Liver (tissue), 9 donors: Measurements from ENCODE around the gene FUCA1. TPM values are rescaled to one million over a fixed set of nuclear protein-coding genes. Genes with fewer than 3 reads are reported as not detected.
A peak's percentile ranks its signal among the peaks of the same experiment; 100 is the strongest.

Experiments
- DNase-seq: peaks from one replicate; pipeline ENCODE4 v3.0.0-alpha.2; 2017; ENCODE audit warnings: low spot score
- H3K27ac ChIP-seq, 2 donors: one replicate each; pipeline ENCODE4 v1.7.0; 2013; ENCODE audit warnings: inconsistent platforms in 2 of 2, low read length in 2 of 2, control low read depth in 1 of 2, low read depth in 1 of 2, mild to moderate bottlenecking in 1 of 2
- H3K27me3 ChIP-seq, 4 donors: one replicate each; pipeline versions ENCODE4 v1.6.1 to v1.7.0; 2013; ENCODE audit warnings: low read length in 3 of 4, inconsistent platforms in 1 of 4, mild to moderate bottlenecking in 1 of 4, moderate library complexity in 1 of 4; ENCODE audit not compliant: control insufficient read depth in 4 of 4, insufficient read depth in 4 of 4
- H3K36me3 ChIP-seq, 4 donors: one replicate each; pipeline versions ENCODE4 v1.6.1 to v1.7.0; 2013; ENCODE audit warnings: low read length in 3 of 4, mild to moderate bottlenecking in 3 of 4, low read depth in 1 of 4, moderate library complexity in 1 of 4; ENCODE audit not compliant: control insufficient read depth in 4 of 4, insufficient read depth in 3 of 4
- H3K4me1 ChIP-seq, 4 donors: one replicate each; pipeline versions ENCODE4 v1.6.1 to v1.7.0; 2013; ENCODE audit warnings: low read length in 3 of 4, mild to moderate bottlenecking in 3 of 4, moderate library complexity in 1 of 4; ENCODE audit not compliant: control insufficient read depth in 4 of 4, insufficient read depth in 4 of 4
- H3K4me3 ChIP-seq, 3 donors: one replicate each; pipeline versions ENCODE4 v1.6.1 to v1.7.0; 2013; ENCODE audit warnings: low read length in 3 of 3, control low read depth in 1 of 3, low read depth in 1 of 3, mild to moderate bottlenecking in 1 of 3
- H3K9ac ChIP-seq, 2 donors: one replicate each; pipeline ENCODE4 v1.7.0; 2013; ENCODE audit warnings: low read length in 2 of 2, mild to moderate bottlenecking in 2 of 2, moderate library complexity in 2 of 2, control low read depth in 1 of 2, low read depth in 1 of 2
- H3K9me3 ChIP-seq, 4 donors: one replicate each; pipeline versions ENCODE4 v1.6.1 to v1.7.0; 2013; ENCODE audit warnings: low read length in 3 of 4; ENCODE audit not compliant: control insufficient read depth in 4 of 4
- EGR1 ChIP-seq, 2 donors: IDR thresholded peaks; 2 replicates each; pipeline ENCODE4 v1.6.1; 2016 to 2018; ENCODE audit warnings: antibody characterized with exemption in 2 of 2, low read depth in 2 of 2
- FOXA1 ChIP-seq: IDR thresholded peaks from 2 replicates; pipeline ENCODE4 v1.6.1; 2016; ENCODE audit warnings: antibody characterized with exemption
- FOXA2 ChIP-seq: IDR thresholded peaks from 2 replicates; pipeline ENCODE4 v1.6.1; 2016; ENCODE audit warnings: antibody characterized with exemption
- GABPA ChIP-seq, 2 donors: IDR thresholded peaks in 1 of 2; conservative IDR thresholded peaks in 1 of 2; 2 replicates each; pipeline ENCODE4 v1.6.1; 2016; ENCODE audit warnings: antibody characterized with exemption in 2 of 2, mild to moderate bottlenecking in 1 of 2, moderate library complexity in 1 of 2
- HNF4A ChIP-seq, 2 donors: conservative IDR thresholded peaks; 2 replicates each; pipeline ENCODE4 v1.6.1; 2016; ENCODE audit warnings: antibody characterized with exemption in 2 of 2, mild to moderate bottlenecking in 2 of 2
- HNF4G ChIP-seq: IDR thresholded peaks from 2 replicates; pipeline ENCODE4 v1.6.1; 2016; ENCODE audit warnings: antibody characterized with exemption
- JUND ChIP-seq, 2 donors: IDR thresholded peaks; 2 replicates each; pipeline ENCODE4 v1.6.1; 2016; ENCODE audit warnings: antibody characterized with exemption in 2 of 2
- NR2F2 ChIP-seq: IDR thresholded peaks from 2 replicates; pipeline ENCODE4 v1.6.1; 2016; ENCODE audit warnings: antibody characterized with exemption
- RAD21 ChIP-seq, 2 donors: IDR thresholded peaks; 2 replicates each; pipeline ENCODE4 v1.6.1; 2016; ENCODE audit warnings: antibody characterized with exemption in 2 of 2, mild to moderate bottlenecking in 2 of 2
- RXRA ChIP-seq, 2 donors: IDR thresholded peaks; 2 replicates each; pipeline ENCODE4 v1.6.1; 2017 to 2018; ENCODE audit warnings: antibody characterized with exemption in 2 of 2, mild to moderate bottlenecking in 1 of 2
- SP1 ChIP-seq: IDR thresholded peaks from 2 replicates; pipeline ENCODE4 v1.6.1; 2018; ENCODE audit warnings: antibody characterized with exemption, mild to moderate bottlenecking
- TAF1 ChIP-seq: conservative IDR thresholded peaks from 2 replicates; pipeline ENCODE4 v1.6.1; 2016; ENCODE audit warnings: antibody characterized with exemption, mild to moderate bottlenecking
- YY1 ChIP-seq: IDR thresholded peaks from 2 replicates; pipeline ENCODE4 v1.6.1; 2016; ENCODE audit warnings: antibody characterized with exemption, mild to moderate bottlenecking
- WGBS: extraction: QIAGEN DNeasy Blood & Tissue Kit; methylation state at CpG from one replicate; pipeline ENCODE4 v1.1.7; 2013; 5-methylcytosine and 5-hydroxymethylcytosine counted together
- polyA plus RNA-seq, 2 donors: library from polyadenylated mRNA; stranded (reverse) in 1 of 2; unstranded in 1 of 2; fragments of 200-250 nt in 1 of 2; fragments of >200 nt in 1 of 2; fragmentation: Nextera tagmentation in 1 of 2; extraction: Ambion mirVana in 1 of 2; gene quantifications; one replicate each; pipeline versions ENCODE4 v1.2.1 to v1.2.3, GENCODE V29; 2013 to 2015
- total RNA-seq, 2 donors: library from RNA; depleted of rRNA; stranded (reverse); fragments of >200 nt; gene quantifications; one replicate each; pipeline ENCODE4 v1.2.3, GENCODE V29; 2014
- TF ChIP-seq, protein P1 (sequence below): fragments of 150-350 bp; IDR thresholded peaks from 2 replicates; pipeline ENCODE4 v1.5.1; 2017; ENCODE audit warnings: improper control_type of control experiment, low read depth, low read length; ENCODE audit not compliant: missing input control
- TF ChIP-seq, protein P2 (sequence below): IDR thresholded peaks from 2 replicates; pipeline ENCODE4 v1.6.1; 2016; ENCODE audit warnings: antibody characterized with exemption, mild to moderate bottlenecking
- TF ChIP-seq, protein P3 (sequence below): IDR thresholded peaks from 2 replicates; pipeline ENCODE4 v1.6.1; 2016; ENCODE audit warnings: antibody characterized with exemption
- TF ChIP-seq, protein P4 (sequence below): IDR thresholded peaks from 2 replicates; pipeline ENCODE4 v1.6.1; 2016; ENCODE audit warnings: antibody characterized with exemption
- TF ChIP-seq, protein P5 (sequence below): IDR thresholded peaks from 2 replicates; pipeline ENCODE4 v1.6.1; 2016; ENCODE audit warnings: antibody characterized with exemption
- donor health status: healthy.
- donor health status: healthy.
- donor health status: healthy.
- donor health status: healthy.
- donor health status: healthy.

Gene FUCA1
- total and polyA plus RNA-seq, 4 donors: 33.8 to 58.0 (median 44.7) TPM

DNA sequence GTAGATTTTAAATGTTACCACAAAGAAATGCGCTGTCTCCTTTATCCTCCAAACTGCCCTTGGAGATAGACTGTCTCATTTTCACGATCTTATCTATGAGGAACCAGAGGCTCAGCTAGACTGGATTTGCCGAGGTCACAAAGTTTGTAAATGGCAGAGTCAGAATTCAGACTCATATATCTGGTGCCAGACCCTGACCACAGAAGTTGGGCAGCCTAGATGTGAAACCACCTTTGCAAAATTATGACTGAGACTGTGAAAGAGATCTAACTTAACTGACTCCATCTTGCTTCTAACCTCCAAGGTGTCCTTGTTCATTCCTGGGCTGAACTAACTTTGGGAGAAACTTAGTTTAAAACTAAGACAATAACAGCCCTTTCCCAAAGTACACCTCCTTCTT, 31.0 kb upstream of the FUCA1 start:
- H3K27me3 ChIP-seq: peaks cover 0 to 2% (median 0%) of the 10 kb centered on the region in 4 donors
- no peak for DNase-seq
- H3K9ac ChIP-seq: no peak overlapping the region
- H3K4me3 ChIP-seq: no peak overlapping the region
- H3K27ac ChIP-seq: no peak overlapping the region
- TF ChIP-seq HNF4G: no peak
- TF ChIP-seq GABPA (IDR thresholded peaks at IDR 0.05 in 1 of 2, conservative IDR thresholded peaks at IDR 0.05 in 1 of 2): no peak
- WGBS: 80% methylated on average over 3 of the region's 3 CpGs
- no peaks in the 10 kb centered on the region for H3K36me3 ChIP-seq
- H3K4me1 ChIP-seq: peaks cover 0 to 12% (median 3%) of the 10 kb centered on the region in 4 donors
- H3K9me3 ChIP-seq: no peaks in the 10 kb centered on the region

DNA sequence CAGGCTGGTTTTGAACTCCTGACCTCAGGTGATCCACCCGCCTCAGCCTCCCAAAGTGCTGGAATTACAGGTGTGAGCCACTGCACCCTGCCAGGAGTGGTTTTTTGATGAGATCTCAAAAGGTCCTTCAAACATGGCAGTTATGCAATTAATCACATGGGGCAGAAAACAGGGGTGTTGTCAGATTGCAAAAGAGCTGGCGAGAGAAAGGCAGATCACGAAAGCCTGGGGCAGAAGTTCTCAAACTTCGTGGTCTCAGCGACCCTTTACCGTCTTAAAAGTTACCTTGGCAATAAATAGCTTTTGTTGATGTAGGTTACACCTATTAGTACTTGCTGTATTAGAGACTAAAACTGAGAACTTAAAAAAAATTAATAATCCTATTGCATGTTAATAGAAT, 29.0 kb upstream of the FUCA1 start:
- Histone ChIP-seq H3K27me3 (no peaks in the 10 kb centered on the region), H3K9ac (no peak overlapping the region), H3K36me3 (no peaks in the 10 kb centered on the region), H3K27ac (no peak overlapping the region), H3K4me3 (no peak overlapping the region), H3K9me3 (no peaks in the 10 kb centered on the region), H3K4me1 (peaks cover 0 to 12% (median 1%) of the 10 kb centered on the region in 4 donors)
- WGBS: 31% methylated on average over 6 of the region's 6 CpGs
- TF ChIP-seq RAD21 (IDR thresholded peaks at IDR 0.05) (peak; percentile 12 to 22), YY1 (peak; percentile 40), FOXA1 (peak; percentile 36), HNF4G (no peak), TAF1 (no peak), HNF4A (conservative IDR thresholded peaks at IDR 0.05) (peak in 1 of 2 donors; percentile 65), RXRA (IDR thresholded peaks at IDR 0.05) (peak; percentile 52 to 65), FOXA2 (no peak), SP1 (no peak), EGR1 (IDR thresholded peaks at IDR 0.05; ENCODE audit: low read depth in 2 of 2) (no peak), NR2F2 (no peak), GABPA (IDR thresholded peaks at IDR 0.05 in 1 of 2, conservative IDR thresholded peaks at IDR 0.05 in 1 of 2) (no peak), JUND (IDR thresholded peaks at IDR 0.05) (peak in 1 of 2 donors; percentile 14)
- TF ChIP-seq, protein P1, sequence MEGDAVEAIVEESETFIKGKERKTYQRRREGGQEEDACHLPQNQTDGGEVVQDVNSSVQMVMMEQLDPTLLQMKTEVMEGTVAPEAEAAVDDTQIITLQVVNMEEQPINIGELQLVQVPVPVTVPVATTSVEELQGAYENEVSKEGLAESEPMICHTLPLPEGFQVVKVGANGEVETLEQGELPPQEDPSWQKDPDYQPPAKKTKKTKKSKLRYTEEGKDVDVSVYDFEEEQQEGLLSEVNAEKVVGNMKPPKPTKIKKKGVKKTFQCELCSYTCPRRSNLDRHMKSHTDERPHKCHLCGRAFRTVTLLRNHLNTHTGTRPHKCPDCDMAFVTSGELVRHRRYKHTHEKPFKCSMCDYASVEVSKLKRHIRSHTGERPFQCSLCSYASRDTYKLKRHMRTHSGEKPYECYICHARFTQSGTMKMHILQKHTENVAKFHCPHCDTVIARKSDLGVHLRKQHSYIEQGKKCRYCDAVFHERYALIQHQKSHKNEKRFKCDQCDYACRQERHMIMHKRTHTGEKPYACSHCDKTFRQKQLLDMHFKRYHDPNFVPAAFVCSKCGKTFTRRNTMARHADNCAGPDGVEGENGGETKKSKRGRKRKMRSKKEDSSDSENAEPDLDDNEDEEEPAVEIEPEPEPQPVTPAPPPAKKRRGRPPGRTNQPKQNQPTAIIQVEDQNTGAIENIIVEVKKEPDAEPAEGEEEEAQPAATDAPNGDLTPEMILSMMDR: no peak
- TF ChIP-seq, protein P2, sequence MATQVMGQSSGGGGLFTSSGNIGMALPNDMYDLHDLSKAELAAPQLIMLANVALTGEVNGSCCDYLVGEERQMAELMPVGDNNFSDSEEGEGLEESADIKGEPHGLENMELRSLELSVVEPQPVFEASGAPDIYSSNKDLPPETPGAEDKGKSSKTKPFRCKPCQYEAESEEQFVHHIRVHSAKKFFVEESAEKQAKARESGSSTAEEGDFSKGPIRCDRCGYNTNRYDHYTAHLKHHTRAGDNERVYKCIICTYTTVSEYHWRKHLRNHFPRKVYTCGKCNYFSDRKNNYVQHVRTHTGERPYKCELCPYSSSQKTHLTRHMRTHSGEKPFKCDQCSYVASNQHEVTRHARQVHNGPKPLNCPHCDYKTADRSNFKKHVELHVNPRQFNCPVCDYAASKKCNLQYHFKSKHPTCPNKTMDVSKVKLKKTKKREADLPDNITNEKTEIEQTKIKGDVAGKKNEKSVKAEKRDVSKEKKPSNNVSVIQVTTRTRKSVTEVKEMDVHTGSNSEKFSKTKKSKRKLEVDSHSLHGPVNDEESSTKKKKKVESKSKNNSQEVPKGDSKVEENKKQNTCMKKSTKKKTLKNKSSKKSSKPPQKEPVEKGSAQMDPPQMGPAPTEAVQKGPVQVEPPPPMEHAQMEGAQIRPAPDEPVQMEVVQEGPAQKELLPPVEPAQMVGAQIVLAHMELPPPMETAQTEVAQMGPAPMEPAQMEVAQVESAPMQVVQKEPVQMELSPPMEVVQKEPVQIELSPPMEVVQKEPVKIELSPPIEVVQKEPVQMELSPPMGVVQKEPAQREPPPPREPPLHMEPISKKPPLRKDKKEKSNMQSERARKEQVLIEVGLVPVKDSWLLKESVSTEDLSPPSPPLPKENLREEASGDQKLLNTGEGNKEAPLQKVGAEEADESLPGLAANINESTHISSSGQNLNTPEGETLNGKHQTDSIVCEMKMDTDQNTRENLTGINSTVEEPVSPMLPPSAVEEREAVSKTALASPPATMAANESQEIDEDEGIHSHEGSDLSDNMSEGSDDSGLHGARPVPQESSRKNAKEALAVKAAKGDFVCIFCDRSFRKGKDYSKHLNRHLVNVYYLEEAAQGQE: no peak
- TF ChIP-seq, protein P3, sequence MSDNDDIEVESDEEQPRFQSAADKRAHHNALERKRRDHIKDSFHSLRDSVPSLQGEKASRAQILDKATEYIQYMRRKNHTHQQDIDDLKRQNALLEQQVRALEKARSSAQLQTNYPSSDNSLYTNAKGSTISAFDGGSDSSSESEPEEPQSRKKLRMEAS: peak; percentile 29
- TF ChIP-seq, protein P4, sequence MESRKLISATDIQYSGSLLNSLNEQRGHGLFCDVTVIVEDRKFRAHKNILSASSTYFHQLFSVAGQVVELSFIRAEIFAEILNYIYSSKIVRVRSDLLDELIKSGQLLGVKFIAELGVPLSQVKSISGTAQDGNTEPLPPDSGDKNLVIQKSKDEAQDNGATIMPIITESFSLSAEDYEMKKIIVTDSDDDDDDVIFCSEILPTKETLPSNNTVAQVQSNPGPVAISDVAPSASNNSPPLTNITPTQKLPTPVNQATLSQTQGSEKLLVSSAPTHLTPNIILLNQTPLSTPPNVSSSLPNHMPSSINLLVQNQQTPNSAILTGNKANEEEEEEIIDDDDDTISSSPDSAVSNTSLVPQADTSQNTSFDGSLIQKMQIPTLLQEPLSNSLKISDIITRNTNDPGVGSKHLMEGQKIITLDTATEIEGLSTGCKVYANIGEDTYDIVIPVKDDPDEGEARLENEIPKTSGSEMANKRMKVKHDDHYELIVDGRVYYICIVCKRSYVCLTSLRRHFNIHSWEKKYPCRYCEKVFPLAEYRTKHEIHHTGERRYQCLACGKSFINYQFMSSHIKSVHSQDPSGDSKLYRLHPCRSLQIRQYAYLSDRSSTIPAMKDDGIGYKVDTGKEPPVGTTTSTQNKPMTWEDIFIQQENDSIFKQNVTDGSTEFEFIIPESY: peak; percentile 38
- TF ChIP-seq, protein P5, sequence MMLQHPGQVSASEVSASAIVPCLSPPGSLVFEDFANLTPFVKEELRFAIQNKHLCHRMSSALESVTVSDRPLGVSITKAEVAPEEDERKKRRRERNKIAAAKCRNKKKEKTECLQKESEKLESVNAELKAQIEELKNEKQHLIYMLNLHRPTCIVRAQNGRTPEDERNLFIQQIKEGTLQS: no peak
- no peak for DNase-seq
